Heart right ventricle (tissue), 16 donors: Measurements from ENCODE around the gene NARS2. TPM values are rescaled to one million over a fixed set of nuclear protein-coding genes. Genes with fewer than 3 reads are reported as not detected.
A peak's percentile ranks its signal among the peaks of the same experiment; 100 is the strongest.

Experiments
- ATAC-seq, 8 donors: fragments of 200-7000 bp; cut with Tn5 transposase; one replicate each; pipeline ENCODE4 v1.9.1; 2020; ENCODE audit warnings: mild to moderate bottlenecking in 8 of 8, moderate library complexity in 8 of 8, moderate number of reproducible peaks in 1 of 8
- DNase-seq, 2 donors: peaks; one replicate each; pipeline ENCODE4 v3.0.0-alpha.2; 2020
- H3K27ac ChIP-seq, 10 donors: fragments of 200-600 bp; sonication (generic) in 2 of 10; one replicate each; pipeline versions ENCODE4 v1.5.0 to v1.8.0; 2020 to 2022; ENCODE audit warnings: mild to moderate bottlenecking in 3 of 10
- H3K27me3 ChIP-seq, 7 donors: fragments of 200-600 bp; one replicate each; pipeline ENCODE4 v1.8.0; 2021 to 2022; ENCODE audit warnings: mild to moderate bottlenecking in 2 of 7
- H3K36me3 ChIP-seq, 9 donors: fragments of 200-600 bp; sonication (generic) in 1 of 9; one replicate each; pipeline versions ENCODE4 v1.5.0 to v1.8.0; 2020 to 2022; ENCODE audit warnings: mild to moderate bottlenecking in 2 of 9
- H3K4me1 ChIP-seq, 9 donors: fragments of 200-600 bp; sonication (generic) in 1 of 9; one replicate each; pipeline versions ENCODE4 v1.5.0 to v1.8.0; 2020 to 2022; ENCODE audit warnings: mild to moderate bottlenecking in 4 of 9
- H3K4me3 ChIP-seq, 10 donors: fragments of 200-600 bp; sonication (generic) in 2 of 10; one replicate each; pipeline versions ENCODE4 v1.5.0 to v1.8.0; 2020 to 2022; ENCODE audit warnings: mild to moderate bottlenecking in 7 of 10, moderate library complexity in 2 of 10
- H3K9me3 ChIP-seq, 11 donors: fragments of 200-600 bp in 10 of 11; sonication (generic) in 2 of 11; one replicate each; pipeline versions ENCODE4 v1.5.0 to v1.8.0; 2013 to 2022; ENCODE audit warnings: mild to moderate bottlenecking in 2 of 11, control low read depth in 1 of 11, moderate library complexity in 1 of 11
- WGBS, 2 donors: extraction: QIAGEN DNeasy Blood & Tissue Kit; methylation state at CpG; one replicate each; pipeline ENCODE4 v1.1.7; 2013; ENCODE audit warnings: inconsistent platforms in 1 of 2; 5-methylcytosine and 5-hydroxymethylcytosine counted together
- intact Hi-C, 10 donors: fragments of 100-400 bp; cut with DNase I; formaldehyde crosslinking; loops; one replicate each; pipeline versions ENCODE4 v1.11.1 to v1.14.2; 2022
- polyA plus RNA-seq, 2 donors: library from polyadenylated mRNA; stranded (reverse); fragments of 200-250 nt; gene quantifications; one replicate each; pipeline ENCODE4 v1.2.3, GENCODE V29; 2013
- total RNA-seq, 10 donors: library from RNA; stranded (reverse); fragmentation: NEBNext Ultra II Directional in 3 of 10; extraction: Animal tissue kit (Norgen Biotek cat#: 25700) in 3 of 10; gene quantifications; one replicate each; pipeline versions ENCODE4 v1.2.1 to v1.2.4, GENCODE V29; 2021 to 2023
- TF ChIP-seq, protein P1 (sequence below), 9 donors: fragments of 200-600 bp; sonication (generic) in 2 of 9; IDR thresholded peaks; one replicate each; pipeline versions ENCODE4 v1.5.0 to v1.8.0; 2021 to 2022; ENCODE audit warnings: antibody characterized with exemption in 9 of 9, mild to moderate bottlenecking in 5 of 9, moderate library complexity in 1 of 9
- donor health status: Arrhythmogenic right ventricular cardiomyopathy.
- donor health status: ischemic (EF 13 %, LVEDD 7.1; RV severe dilation, severe dysfunction).
- donor health status: healthy with polysubstance abuse.
- donor health status: DM: no; HTN: yes; CAD: no.
- donor health status: DM: no; HTN: no; CAD: no.
- donor health status: ischemic (EF 25% LVEDD 6.9; RV normal size, moderate dysfunction).
- donor health status: ischemic (EF 25% LVEDD 5.7; RV mildly dilated, moderate dysfunction).
- donor health status: healthy.
- donor health status: DM: yes; HTN: yes; CAD: no.
- donor health status: Ischemic cardiomyopathy.
- donor health status: ischemic (EF 35%, LVEDD 5.7; RV mildly dilated, moderate dysfunction).
- donor health status: nonischemic (EF 11% LVEDD 7.7; RV severe dilation, severe dysfunction).
- donor health status: DM: yes; HTN: yes; CAD: no.
- donor health status: PGD.
- donor health status: ischemic (EF 29% LVEDD 5.4; RV normal size, mild dysfunction).
- donor health status: nonischemic (EF 23%, LVEDD 6.1; RV moderate dilation, normal function).

Gene NARS2
- total and polyA plus RNA-seq, 12 donors = 12.4 to 20.1 (median 16.7) TPM

DNA sequence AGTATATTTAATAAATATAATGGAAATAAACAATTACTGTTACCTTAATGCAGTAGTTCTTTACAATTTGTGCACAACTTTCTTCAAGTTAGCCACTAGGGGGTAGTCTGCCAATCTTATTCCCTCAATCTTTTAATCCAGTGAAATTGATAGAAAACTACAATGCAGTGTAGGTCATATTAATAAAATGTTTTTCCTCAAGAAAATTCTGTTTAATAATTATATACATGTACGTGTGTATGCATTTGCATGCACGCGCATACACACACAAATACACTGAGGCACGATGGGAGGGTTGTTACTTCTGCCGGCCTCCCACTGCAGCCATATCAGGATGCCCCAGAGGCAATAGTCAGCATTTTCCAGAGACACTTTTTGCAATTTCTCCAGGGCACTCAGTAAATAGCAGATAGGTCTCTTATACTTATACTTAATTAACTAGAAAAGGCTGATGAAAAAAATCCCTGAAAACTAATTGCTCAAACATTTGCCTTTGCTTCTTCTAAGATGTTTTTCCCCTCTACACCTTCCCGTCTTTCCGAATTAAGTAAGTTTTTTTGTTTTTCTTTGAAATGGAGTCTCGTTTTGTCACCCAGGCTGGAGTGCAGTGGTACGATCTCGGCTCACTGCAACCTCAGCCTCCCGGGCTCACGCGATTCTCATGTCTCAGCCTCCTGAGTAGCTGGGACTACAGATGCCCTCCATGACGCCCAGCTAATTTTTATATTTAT, 160.2 kb downstream of the NARS2 start:
- TF ChIP-seq, protein P1, sequence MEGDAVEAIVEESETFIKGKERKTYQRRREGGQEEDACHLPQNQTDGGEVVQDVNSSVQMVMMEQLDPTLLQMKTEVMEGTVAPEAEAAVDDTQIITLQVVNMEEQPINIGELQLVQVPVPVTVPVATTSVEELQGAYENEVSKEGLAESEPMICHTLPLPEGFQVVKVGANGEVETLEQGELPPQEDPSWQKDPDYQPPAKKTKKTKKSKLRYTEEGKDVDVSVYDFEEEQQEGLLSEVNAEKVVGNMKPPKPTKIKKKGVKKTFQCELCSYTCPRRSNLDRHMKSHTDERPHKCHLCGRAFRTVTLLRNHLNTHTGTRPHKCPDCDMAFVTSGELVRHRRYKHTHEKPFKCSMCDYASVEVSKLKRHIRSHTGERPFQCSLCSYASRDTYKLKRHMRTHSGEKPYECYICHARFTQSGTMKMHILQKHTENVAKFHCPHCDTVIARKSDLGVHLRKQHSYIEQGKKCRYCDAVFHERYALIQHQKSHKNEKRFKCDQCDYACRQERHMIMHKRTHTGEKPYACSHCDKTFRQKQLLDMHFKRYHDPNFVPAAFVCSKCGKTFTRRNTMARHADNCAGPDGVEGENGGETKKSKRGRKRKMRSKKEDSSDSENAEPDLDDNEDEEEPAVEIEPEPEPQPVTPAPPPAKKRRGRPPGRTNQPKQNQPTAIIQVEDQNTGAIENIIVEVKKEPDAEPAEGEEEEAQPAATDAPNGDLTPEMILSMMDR (IDR thresholded peaks at IDR 0.05) = peak; percentile 28 to 71 (median 55)
- 93 to 94% methylated on average over 14 of the region's 14 CpGs for WGBS, 2 donors
- Histone ChIP-seq H3K27me3 (no peaks in the 10 kb centered on the region), H3K36me3 (peaks cover 0 to 14% (median 0%) of the 10 kb centered on the region in 9 donors), H3K27ac (peak overlapping the region in 3 of 10 donors; percentile 99), H3K4me1 (peaks cover 0 to 49% (median 26%) of the 10 kb centered on the region in 9 donors), H3K4me3 (no peak overlapping the region), H3K9me3 (peaks cover 0 to 16% (median 14%) of the 10 kb centered on the region in 11 donors)
- intact Hi-C loops = loop anchor here in 9 of 10 donors (5.0 to 10.0 kb wide), 12 partner anchors 37 to 267 kb away; no protein-coding TSS in a partner anchor
- no peak for DNase-seq
- no peak for ATAC-seq

DNA sequence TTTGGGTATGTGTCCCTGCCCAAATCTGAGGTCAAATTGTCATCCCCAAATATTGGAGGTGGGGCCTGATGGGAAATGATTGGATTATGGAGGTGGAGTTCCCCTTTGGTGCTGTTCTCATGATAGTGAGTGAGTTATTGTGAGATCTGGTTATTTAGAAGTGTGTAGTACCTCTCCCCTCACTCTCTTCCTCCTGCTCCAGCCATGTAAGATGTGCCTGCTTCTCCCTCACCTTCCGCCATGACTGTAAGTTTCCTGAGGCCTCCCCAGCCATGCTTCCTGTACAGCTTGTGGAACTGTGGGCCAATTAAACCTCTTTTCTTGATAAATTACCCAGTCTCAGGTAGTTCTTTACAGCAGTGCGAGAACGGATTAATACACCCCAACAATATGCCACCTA, 166.0 kb downstream of the NARS2 start:
- no peak for DNase-seq
- no peak for ATAC-seq
- WGBS, 2 donors = 97% methylated on average over 3 of the region's 3 CpGs

DNA sequence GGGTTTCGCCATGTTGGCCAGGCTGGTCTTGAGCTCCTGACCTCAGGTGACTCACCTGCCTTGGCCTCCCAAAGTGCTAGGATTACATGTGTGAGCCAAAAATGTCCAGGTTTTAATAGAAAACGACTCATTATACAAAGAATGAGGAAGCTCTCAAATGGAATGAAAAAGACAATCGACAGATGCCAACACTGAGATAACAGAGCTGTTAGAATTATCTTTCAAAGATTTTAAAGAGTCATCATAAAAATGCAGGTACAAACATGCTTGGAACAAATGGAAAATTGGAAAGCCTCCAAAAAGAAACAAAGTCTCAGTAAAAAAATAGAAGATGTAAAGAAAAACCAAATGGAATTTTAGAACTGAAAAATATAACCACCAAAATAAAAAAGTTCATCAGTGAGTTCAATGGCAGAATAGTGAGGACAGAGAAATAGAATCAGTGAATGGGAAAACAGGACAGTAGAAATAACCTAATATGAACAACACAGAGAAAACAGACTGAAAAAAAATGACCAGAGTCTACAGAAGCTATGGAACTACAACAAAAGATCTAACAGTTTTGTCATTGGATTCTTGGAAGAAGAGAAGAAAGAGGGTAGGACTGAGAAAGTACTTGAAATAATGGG, 168.0 kb downstream of the NARS2 start:
- TF ChIP-seq, protein P1 (IDR thresholded peaks at IDR 0.05) = no peak
- ATAC-seq = no peak
- Histone ChIP-seq H3K4me3 (no peak overlapping the region), H3K36me3 (peaks cover 0 to 18% (median 0%) of the 10 kb centered on the region in 9 donors), H3K4me1 (peaks cover 0 to 35% (median 0%) of the 10 kb centered on the region in 9 donors), H3K27ac (no peak overlapping the region), H3K27me3 (no peaks in the 10 kb centered on the region), H3K9me3 (peaks cover 0 to 45% (median 15%) of the 10 kb centered on the region in 11 donors)
- intact Hi-C loops = no loop called here
- no peak for DNase-seq
- WGBS, 2 donors = 87 to 88% methylated on average over 3 of the region's 3 CpGs

More for the DNA sequence above, 166.0 kb downstream of the NARS2 start:
- no peaks in the 10 kb centered on the region for H3K27me3 ChIP-seq
- intact Hi-C loops = no loop called here
- peaks cover 0 to 18% (median 0%) of the 10 kb centered on the region in 9 donors for H3K36me3 ChIP-seq
- peak overlapping the region in 1 of 10 donors; percentile 37 for H3K27ac ChIP-seq
- peaks cover 0 to 34% (median 0%) of the 10 kb centered on the region in 9 donors for H3K4me1 ChIP-seq
- TF ChIP-seq, protein P1 (IDR thresholded peaks at IDR 0.05) = no peak
- H3K9me3 ChIP-seq = peaks cover 0 to 45% (median 15%) of the 10 kb centered on the region in 11 donors
- H3K4me3 ChIP-seq = no peak overlapping the region

DNA sequence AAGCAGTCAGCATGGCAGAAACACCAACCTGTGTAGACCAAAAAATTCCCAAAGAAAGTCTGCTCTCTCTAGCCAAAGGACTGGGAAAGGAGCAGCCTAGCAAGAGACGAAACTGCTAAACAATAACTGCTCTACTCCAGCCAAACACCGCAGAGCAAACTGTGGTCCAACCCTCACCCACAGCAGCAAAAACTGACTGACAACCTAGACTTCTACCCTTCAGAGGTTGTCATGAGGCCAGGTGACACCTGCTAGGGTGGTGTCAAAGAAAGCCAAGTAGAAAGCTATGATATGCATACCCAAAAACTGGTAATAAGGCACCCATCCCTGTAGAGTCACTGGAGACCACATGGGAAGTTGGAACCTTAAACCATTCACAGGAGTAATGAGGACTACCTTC, 168.9 kb downstream of the NARS2 start:
- TF ChIP-seq, protein P1 (IDR thresholded peaks at IDR 0.05) = no peak
- 90 to 91% methylated on average over 2 of the region's 2 CpGs for WGBS, 2 donors
- peaks cover 0 to 18% (median 0%) of the 10 kb centered on the region in 9 donors for H3K36me3 ChIP-seq
- no peaks in the 10 kb centered on the region for H3K27me3 ChIP-seq
- DNase-seq (no peak), ATAC-seq (no peak)
- intact Hi-C loops = no loop called here
- no peak overlapping the region for H3K4me3 ChIP-seq
- H3K4me1 ChIP-seq = peaks cover 0 to 35% (median under 1%) of the 10 kb centered on the region in 9 donors
- H3K27ac ChIP-seq = no peak overlapping the region
- peaks cover 0 to 42% (median 14%) of the 10 kb centered on the region in 11 donors for H3K9me3 ChIP-seq
